Type B pancreatic cell (in vitro differentiated cells): Measurements from ENCODE around the gene SLC38A1. TPM values are rescaled to one million over a fixed set of nuclear protein-coding genes. Genes with fewer than 3 reads are reported as not detected.

ENCODE experiments used
- DNase-seq: peaks from one replicate; pipeline ENCODE4 v3.0.0; 2021; ENCODE audit warnings: mixed read lengths; ENCODE audit not compliant: unreplicated experiment; ENCODE audit errors: extremely low spot score
- H3K27ac Mint-ChIP-seq: 2 replicates; pipeline ENCODE4 v1.8.0; 2021; ENCODE audit warnings: mild to moderate bottlenecking, mixed read lengths
- H3K27me3 Mint-ChIP-seq: 2 replicates; pipeline ENCODE4 v1.8.0; 2021; ENCODE audit warnings: mixed read lengths
- H3K36me3 Mint-ChIP-seq: 2 replicates; pipeline ENCODE4 v1.8.0; 2021; ENCODE audit warnings: mixed read lengths
- H3K4me1 Mint-ChIP-seq: one replicate; pipeline ENCODE4 v1.8.0; 2021; ENCODE audit warnings: mixed read lengths; ENCODE audit not compliant: unreplicated experiment
- H3K4me3 Mint-ChIP-seq: 2 replicates; pipeline ENCODE4 v1.8.0; 2021; ENCODE audit warnings: mild to moderate bottlenecking, mixed read lengths
- H3K9me3 Mint-ChIP-seq: 2 replicates; pipeline ENCODE4 v1.8.0; 2021; ENCODE audit warnings: mixed read lengths
- total RNA-seq: library from RNA; stranded (reverse); gene quantifications from 2 replicates; pipeline ENCODE4 v1.2.1, GENCODE V29; 2021; ENCODE audit warnings: low replicate concordance
- TF ChIP-seq, protein P1 (sequence below): fragments of 200-600 bp; sonication (generic); conservative IDR thresholded peaks from 2 replicates; pipeline ENCODE4 v1.5.0; 2021; ENCODE audit warnings: antibody characterized with exemption, mild to moderate bottlenecking

Gene SLC38A1
- total RNA-seq, 1 donor from 2014 or later, result 99.8 TPM

- H3K36me3 Mint-ChIP-seq, result peaks cover 10% of the 10 kb centered on the region
- H3K27me3 Mint-ChIP-seq, result no peaks in the 10 kb centered on the region
- no peak overlapping the region for H3K4me3 Mint-ChIP-seq
- peaks cover 30% of the 10 kb centered on the region for H3K4me1 Mint-ChIP-seq
- TF ChIP-seq, protein P1, sequence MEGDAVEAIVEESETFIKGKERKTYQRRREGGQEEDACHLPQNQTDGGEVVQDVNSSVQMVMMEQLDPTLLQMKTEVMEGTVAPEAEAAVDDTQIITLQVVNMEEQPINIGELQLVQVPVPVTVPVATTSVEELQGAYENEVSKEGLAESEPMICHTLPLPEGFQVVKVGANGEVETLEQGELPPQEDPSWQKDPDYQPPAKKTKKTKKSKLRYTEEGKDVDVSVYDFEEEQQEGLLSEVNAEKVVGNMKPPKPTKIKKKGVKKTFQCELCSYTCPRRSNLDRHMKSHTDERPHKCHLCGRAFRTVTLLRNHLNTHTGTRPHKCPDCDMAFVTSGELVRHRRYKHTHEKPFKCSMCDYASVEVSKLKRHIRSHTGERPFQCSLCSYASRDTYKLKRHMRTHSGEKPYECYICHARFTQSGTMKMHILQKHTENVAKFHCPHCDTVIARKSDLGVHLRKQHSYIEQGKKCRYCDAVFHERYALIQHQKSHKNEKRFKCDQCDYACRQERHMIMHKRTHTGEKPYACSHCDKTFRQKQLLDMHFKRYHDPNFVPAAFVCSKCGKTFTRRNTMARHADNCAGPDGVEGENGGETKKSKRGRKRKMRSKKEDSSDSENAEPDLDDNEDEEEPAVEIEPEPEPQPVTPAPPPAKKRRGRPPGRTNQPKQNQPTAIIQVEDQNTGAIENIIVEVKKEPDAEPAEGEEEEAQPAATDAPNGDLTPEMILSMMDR, result no peak
- H3K27ac Mint-ChIP-seq, result no peak overlapping the region
- DNase-seq, result no peak
- H3K9me3 Mint-ChIP-seq, result peaks cover 5% of the 10 kb centered on the region
Measured at GRCh38 chr12:46158501-46158900, 110.3 kb downstream of the SLC38A1 start.

DNA sequence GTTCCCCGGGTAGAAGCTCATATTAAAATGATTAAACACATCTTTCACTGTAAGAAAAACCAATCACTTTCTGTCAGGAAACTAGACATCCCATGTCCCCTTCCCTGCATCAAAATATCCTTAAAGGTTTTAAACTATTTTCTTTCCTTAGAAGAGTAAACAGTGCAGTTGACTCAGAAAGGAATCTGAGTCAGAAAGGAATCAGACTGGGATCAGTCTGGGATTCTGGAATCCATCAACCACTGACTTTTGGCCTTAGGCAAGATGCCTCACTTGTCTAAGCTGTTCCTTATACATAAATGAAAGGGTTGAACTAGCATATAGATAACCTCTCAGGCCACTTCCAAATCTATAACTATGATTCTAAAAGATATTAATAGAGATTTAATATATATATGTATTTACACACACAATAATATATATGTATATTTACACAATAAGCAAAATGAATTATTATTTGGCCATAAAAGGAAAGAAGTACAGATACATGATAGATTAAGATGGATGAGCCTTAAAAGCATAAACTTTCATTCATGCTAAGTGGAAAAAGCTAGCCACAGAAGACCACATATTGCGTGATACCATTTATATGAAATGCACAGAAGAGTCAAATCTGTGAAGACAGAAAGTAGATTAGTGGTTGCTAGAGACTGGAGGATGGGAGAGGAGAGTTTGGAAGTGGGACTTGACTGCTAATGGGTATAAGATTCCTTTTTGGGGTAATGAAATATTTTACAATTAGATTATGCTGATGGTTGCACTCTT, 114.4 kb downstream of the SLC38A1 start:
- Mint-ChIP-seq H3K27me3 (no peaks in the 10 kb centered on the region), H3K4me3 (no peak overlapping the region), H3K9me3 (peaks cover 5% of the 10 kb centered on the region), H3K4me1 (peaks cover 24% of the 10 kb centered on the region), H3K36me3 (peaks cover 10% of the 10 kb centered on the region), H3K27ac (no peak overlapping the region)
- TF ChIP-seq, protein P1, result no peak
- no peak for DNase-seq

DNA sequence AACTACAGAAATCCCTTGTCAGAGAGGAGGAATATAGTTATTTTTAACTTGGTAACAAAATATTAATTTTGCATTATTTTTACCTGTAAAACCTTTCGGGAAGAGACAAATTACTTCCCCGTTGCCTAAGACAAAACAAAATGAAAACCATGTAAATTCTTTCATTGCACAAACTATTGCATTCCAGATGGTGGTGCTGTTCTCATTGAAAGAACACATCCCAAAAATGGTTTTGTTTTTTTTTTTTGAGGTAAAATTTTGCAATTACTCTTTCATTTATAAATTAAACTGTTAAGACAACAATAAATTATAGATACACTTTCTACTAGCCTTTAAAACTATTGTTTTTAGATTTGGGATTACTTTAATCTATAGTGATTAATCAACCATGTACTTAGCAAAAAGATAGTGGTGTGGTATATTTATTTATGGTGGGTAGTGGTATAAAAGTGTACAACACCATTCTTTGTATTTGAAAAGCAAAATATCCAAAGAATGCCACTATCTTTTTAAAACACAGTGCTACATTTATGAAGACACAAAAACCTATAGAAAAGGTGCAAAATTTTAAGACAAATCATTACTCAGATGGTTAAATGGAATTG, 115.5 kb downstream of the SLC38A1 start:
- Mint-ChIP-seq H3K4me1 (peaks cover 18% of the 10 kb centered on the region), H3K36me3 (peaks cover 10% of the 10 kb centered on the region), H3K27me3 (no peaks in the 10 kb centered on the region), H3K9me3 (peaks cover 5% of the 10 kb centered on the region), H3K27ac (no peak overlapping the region), H3K4me3 (no peak overlapping the region)
- DNase-seq, result no peak
- TF ChIP-seq, protein P1, result peak; percentile 79

DNA sequence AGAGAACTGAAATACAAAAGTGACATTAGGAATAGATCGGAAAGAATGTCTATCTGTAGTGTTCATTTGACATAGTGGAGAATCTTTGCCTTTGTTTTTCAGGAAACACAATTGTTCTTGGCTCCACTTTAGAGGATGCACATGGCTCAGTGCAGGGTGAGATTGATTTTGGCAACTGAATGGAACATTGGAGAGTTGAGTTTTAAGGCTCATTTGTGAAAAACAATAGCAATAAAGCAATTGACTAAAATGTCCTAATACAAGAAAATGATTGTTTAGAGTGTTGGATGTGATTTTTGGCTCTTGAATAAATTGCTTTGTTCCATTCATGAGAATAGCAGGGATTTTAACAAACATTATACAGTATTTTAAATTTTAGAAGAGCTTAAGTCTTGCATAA, 116.4 kb downstream of the SLC38A1 start:
- DNase-seq, result no peak
- no peaks in the 10 kb centered on the region for H3K27me3 Mint-ChIP-seq
- TF ChIP-seq, protein P1, result no peak
- H3K4me3 Mint-ChIP-seq, result no peak overlapping the region
- no peak overlapping the region for H3K27ac Mint-ChIP-seq
- H3K36me3 Mint-ChIP-seq, result peaks cover 10% of the 10 kb centered on the region
- H3K9me3 Mint-ChIP-seq, result peaks cover 5% of the 10 kb centered on the region
- peaks cover 21% of the 10 kb centered on the region for H3K4me1 Mint-ChIP-seq

GRCh38 chr12:46150735-46151134, 118.1 kb downstream of the SLC38A1 start:
- Mint-ChIP-seq H3K4me1 (peaks cover 21% of the 10 kb centered on the region), H3K27me3 (no peaks in the 10 kb centered on the region), H3K36me3 (no peaks in the 10 kb centered on the region), H3K4me3 (no peak overlapping the region), H3K9me3 (no peaks in the 10 kb centered on the region), H3K27ac (no peak overlapping the region)
- TF ChIP-seq, protein P1, result no peak
- DNase-seq, result no peak
